ENCODE data around the gene C1orf216. TPM values are rescaled to one million over a fixed set of nuclear protein-coding genes. Genes with fewer than 3 reads are reported as not detected.

Gene C1orf216
- total RNA-seq, 4 donors from 2014 or later = 2.8 to 6.7 (median 4.7) TPM

DNA sequence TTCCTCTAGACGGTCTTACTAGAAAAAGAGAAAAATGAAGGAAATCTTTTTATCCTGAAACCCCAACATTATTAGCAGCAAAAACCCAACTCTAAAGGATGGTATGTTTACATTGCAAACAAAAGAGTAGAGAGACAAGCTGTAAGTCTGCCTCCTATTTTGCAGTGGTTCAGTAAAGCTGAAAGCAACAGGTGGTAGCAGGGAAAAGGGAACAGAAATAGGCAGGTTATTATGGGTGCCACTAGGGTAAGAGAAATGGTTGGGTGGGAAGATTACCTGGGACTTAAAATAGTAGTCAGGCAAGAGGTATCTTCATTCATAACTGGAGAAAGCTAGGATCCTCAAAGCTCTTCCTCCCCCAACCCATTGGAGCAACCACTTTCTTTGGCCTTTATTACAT lies 37.4 kb upstream of the C1orf216 start:
- TF ChIP-seq POLR2A (IDR thresholded peaks at IDR 0.05) (no peak), POLR2AphosphoS5 (IDR thresholded peaks at IDR 0.05) (no peak), CTCF (IDR thresholded peaks at IDR 0.05) (no peak), EP300 (IDR thresholded peaks at IDR 0.05; ENCODE audit: low read depth) (no peak)
- no peak for DNase-seq
- H3K9me3 ChIP-seq = no peaks in the 10 kb centered on the region
- no peak overlapping the region for H3K4me3 ChIP-seq
- in situ Hi-C loops (cut with MboI; ENCODE audit: low pct_ligation_motif_present in 1 of 4, low pct_unique_long_range_greater_than_20kb in 1 of 4, low sequenced_read_pairs in 3 of 4) = loop anchor here in 1 of 4 donors (25.0 kb wide), 1 partner anchor 294 kb away; no protein-coding TSS in a partner anchor
- no peaks in the 10 kb centered on the region for H3K4me1 ChIP-seq
- H3K27me3 ChIP-seq = no peaks in the 10 kb centered on the region
- intact Hi-C loops (cut with DNase I; ENCODE audit: low total_unique reads) = no loop called here
- 95 to 100% methylated on average over 1 of the region's 1 CpG for WGBS, 2 donors (ENCODE audit: low coverage in 1 of 2)
- no peak overlapping the region for H3K27ac ChIP-seq
- no peaks in the 10 kb centered on the region for H3K36me3 ChIP-seq

GRCh38 chr1:35753626-35754260 lies 35.1 kb upstream of the C1orf216 start:
- 75 to 77% methylated on average over 4 of the region's 4 CpGs for WGBS, 2 donors (ENCODE audit: low coverage in 1 of 2)

GRCh38 chr1:35748326-35748725 lies 29.6 kb upstream of the C1orf216 start:
- no peak for TF ChIP-seq POLR2AphosphoS5 (IDR thresholded peaks at IDR 0.05)
- TF ChIP-seq EP300 (IDR thresholded peaks at IDR 0.05; ENCODE audit: low read depth) = no peak
- no peak for TF ChIP-seq CTCF (IDR thresholded peaks at IDR 0.05)
- TF ChIP-seq POLR2A (IDR thresholded peaks at IDR 0.05) = no peak
- in situ Hi-C loops (cut with MboI; ENCODE audit: low pct_ligation_motif_present in 1 of 4, low pct_unique_long_range_greater_than_20kb in 1 of 4, low sequenced_read_pairs in 3 of 4) = no loop called here
- Histone ChIP-seq H3K27ac (no peak overlapping the region), H3K4me1 (no peaks in the 10 kb centered on the region), H3K4me3 (no peak overlapping the region), H3K36me3 (no peaks in the 10 kb centered on the region), H3K9me3 (no peaks in the 10 kb centered on the region), H3K27me3 (no peaks in the 10 kb centered on the region)
- WGBS, 2 donors (ENCODE audit: low coverage in 1 of 2) = 86% methylated on average over 2 to 3 of the region's 3 CpGs
- DNase-seq = no peak
- intact Hi-C loops (cut with DNase I; ENCODE audit: low total_unique reads) = no loop called here

More at GRCh38 chr1:35753626-35754260, 35.1 kb upstream of the C1orf216 start:
- TF ChIP-seq POLR2A (IDR thresholded peaks at IDR 0.05) = no peak
- TF ChIP-seq POLR2AphosphoS5 (IDR thresholded peaks at IDR 0.05) = no peak
- TF ChIP-seq EP300 (IDR thresholded peaks at IDR 0.05; ENCODE audit: low read depth) = no peak
- no peak for TF ChIP-seq CTCF (IDR thresholded peaks at IDR 0.05)
- DNase-seq = no peak
- intact Hi-C loops (cut with DNase I; ENCODE audit: low total_unique reads) (no loop called here), in situ Hi-C loops (cut with MboI; ENCODE audit: low pct_ligation_motif_present in 1 of 4, low pct_unique_long_range_greater_than_20kb in 1 of 4, low sequenced_read_pairs in 3 of 4) (loop anchor here in 1 of 4 donors (25.0 kb wide), 1 partner anchor 291 kb away; no protein-coding TSS in a partner anchor)
- no peaks in the 10 kb centered on the region for H3K4me1 ChIP-seq
- no peak overlapping the region for H3K4me3 ChIP-seq
- no peaks in the 10 kb centered on the region for H3K9me3 ChIP-seq
- no peaks in the 10 kb centered on the region for H3K36me3 ChIP-seq
- H3K27ac ChIP-seq = no peak overlapping the region
- H3K27me3 ChIP-seq = no peaks in the 10 kb centered on the region

DNA sequence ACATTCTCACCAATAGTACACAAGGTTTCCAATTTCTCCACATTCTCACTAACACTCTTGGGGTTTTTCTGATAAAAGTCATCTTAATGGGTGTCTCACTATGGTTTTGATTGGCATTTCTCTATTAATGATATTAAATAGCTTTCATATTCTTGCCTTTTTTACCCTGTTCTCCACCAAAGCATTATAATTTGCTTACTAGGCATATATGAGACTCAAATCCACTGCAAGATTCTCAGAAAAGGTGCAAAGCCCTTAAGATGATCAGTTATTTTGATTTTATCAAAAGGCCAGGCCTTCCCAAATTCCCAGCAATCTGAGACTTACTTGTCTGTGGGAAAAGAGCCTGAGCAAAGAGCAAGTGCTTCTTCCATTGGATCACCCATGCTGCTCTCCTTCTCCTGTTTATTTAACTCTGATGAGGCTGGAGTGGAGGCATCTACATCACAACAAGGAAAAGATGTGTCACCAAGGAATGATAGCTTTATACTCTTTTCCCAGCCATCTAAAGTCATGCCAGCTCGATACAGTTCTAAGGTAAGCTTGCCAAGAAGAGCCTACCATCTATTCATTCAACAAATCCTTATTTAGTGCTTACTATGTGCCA lies 26.5 kb upstream of the C1orf216 start:
- in situ Hi-C loops (cut with MboI; ENCODE audit: low pct_ligation_motif_present in 1 of 4, low pct_unique_long_range_greater_than_20kb in 1 of 4, low sequenced_read_pairs in 3 of 4) (no loop called here), intact Hi-C loops (cut with DNase I; ENCODE audit: low total_unique reads) (no loop called here)
- H3K4me3 ChIP-seq = no peak overlapping the region
- no peaks in the 10 kb centered on the region for H3K4me1 ChIP-seq
- WGBS, 2 donors (ENCODE audit: low coverage in 1 of 2) = 88 to 100% methylated on average over 1 of the region's 1 CpG
- no peak for DNase-seq
- no peak for TF ChIP-seq EP300 (IDR thresholded peaks at IDR 0.05; ENCODE audit: low read depth)
- TF ChIP-seq CTCF (IDR thresholded peaks at IDR 0.05) = no peak
- TF ChIP-seq POLR2A (IDR thresholded peaks at IDR 0.05) = no peak
- TF ChIP-seq POLR2AphosphoS5 (IDR thresholded peaks at IDR 0.05) = no peak
- no peaks in the 10 kb centered on the region for H3K27me3 ChIP-seq
- H3K27ac ChIP-seq = no peak overlapping the region
- H3K36me3 ChIP-seq = no peaks in the 10 kb centered on the region
- no peaks in the 10 kb centered on the region for H3K9me3 ChIP-seq
